ENCODE measurements around the gene ZNF485. TPM values are rescaled to one million over a fixed set of nuclear protein-coding genes. Genes with fewer than 3 reads are reported as not detected.
A peak's percentile ranks its signal among the peaks of the same experiment; 100 is the strongest.

ZNF485 gene
- total RNA-seq, 2 experiments from 2014 or later: 8.1 to 8.7 TPM

GRCh38 chr10:43647576-43647975, 41.3 kb downstream of the ZNF485 start:
- CTCF ChIA-PET: interaction anchor here (1.8 to 1.9 kb wide), 2 partner anchors 52 to 355 kb away, joined by 4 read pairs; no protein-coding TSS in a partner anchor
- peaks cover 53% of the 10 kb centered on the region for H3K36me3 Mint-ChIP-seq (ENCODE audit: low read depth)

GRCh38 chr10:43648095-43648397, 41.8 kb downstream of the ZNF485 start:
- Mint-ChIP-seq H3K36me3 (ENCODE audit: low read depth) (peaks cover 49% of the 10 kb centered on the region), H3K4me3 (peak overlapping the region; percentile 82), H3K4me1 (ENCODE audit: low read depth) (peaks cover 18% of the 10 kb centered on the region), H3K9me3 (peaks cover 34% of the 10 kb centered on the region), H3K27me3 (peaks cover 5% of the 10 kb centered on the region), H3K27ac (peak overlapping the region; percentile 92)
- no peak for DNase-seq
- intact Hi-C loops (cut with micrococcal nuclease): no loop called here
- ChIA-PET POLR2A (interaction anchor here (0.6 to 1.1 kb wide), 4 partner anchors 37 to 75 kb away, joined by 3 to 4 read pairs (median 4); no protein-coding TSS in a partner anchor), CTCF (interaction anchor here (0.8 to 1.9 kb wide), 3 partner anchors 36 to 355 kb away, joined by 3 to 4 read pairs (median 4); no protein-coding TSS in a partner anchor)
- peak; percentile 8 for ATAC-seq
- TF ChIP-seq CTCF (IDR thresholded peaks at IDR 0.05): no peak

More at GRCh38 chr10:43647576-43647975, 41.3 kb downstream of the ZNF485 start:
- H3K27me3 Mint-ChIP-seq: peaks cover 5% of the 10 kb centered on the region
- DNase-seq: no peak
- H3K27ac Mint-ChIP-seq: peak overlapping the region; percentile 92
- TF ChIP-seq CTCF (IDR thresholded peaks at IDR 0.05): no peak
- H3K4me3 Mint-ChIP-seq: peak overlapping the region; percentile 82
- intact Hi-C loops (cut with micrococcal nuclease): no loop called here
- no peak for ATAC-seq
- POLR2A ChIA-PET: interaction anchor here (0.6 to 1.1 kb wide), 6 partner anchors 37 to 80 kb away, joined by 3 to 4 read pairs (median 4); partner anchors contain the start of gene ZNF485
- H3K4me1 Mint-ChIP-seq (ENCODE audit: low read depth): peaks cover 18% of the 10 kb centered on the region
- H3K9me3 Mint-ChIP-seq: peaks cover 37% of the 10 kb centered on the region

GRCh38 chr10:43648398-43649184, 42.4 kb downstream of the ZNF485 start, which contains the start of gene ZNF32:
TSS of gene ZNF32 (minus strand) at chr10:43648881. CDS start at chr10:43646133, 2,748 bp downstream.
- peaks cover 44% of the 10 kb centered on the region for H3K36me3 Mint-ChIP-seq (ENCODE audit: low read depth)
- peaks cover 29% of the 10 kb centered on the region for H3K9me3 Mint-ChIP-seq
- intact Hi-C loops (cut with micrococcal nuclease): no loop called here
- POLR2A ChIA-PET: interaction anchor here (0.6 to 1.1 kb wide), 5 partner anchors 38 to 75 kb away, joined by 3 to 4 read pairs (median 3); no protein-coding TSS in a partner anchor
- TF ChIP-seq CTCF (IDR thresholded peaks at IDR 0.05): no peak
- H3K27ac Mint-ChIP-seq: peak within 1 kb of the TSS; percentile 92
- peaks cover 18% of the 10 kb centered on the region for H3K4me1 Mint-ChIP-seq (ENCODE audit: low read depth)
- ATAC-seq: peak; percentile 98
- DNase-seq: peak; percentile 86
- CTCF ChIA-PET: interaction anchor here (0.8 to 1.9 kb wide), 3 partner anchors 36 to 356 kb away, joined by 3 to 4 read pairs (median 4); no protein-coding TSS in a partner anchor
- peaks cover 5% of the 10 kb centered on the region for H3K27me3 Mint-ChIP-seq
- H3K4me3 Mint-ChIP-seq: peak within 1 kb of the TSS; percentile 82

GRCh38 chr10:43649185-43649523, 42.9 kb downstream of the ZNF485 start:
- Mint-ChIP-seq H3K4me1 (ENCODE audit: low read depth) (peaks cover 18% of the 10 kb centered on the region), H3K27me3 (peaks cover 5% of the 10 kb centered on the region), H3K9me3 (peaks cover 27% of the 10 kb centered on the region), H3K36me3 (ENCODE audit: low read depth) (peaks cover 38% of the 10 kb centered on the region), H3K27ac (peak overlapping the region; percentile 79), H3K4me3 (peak overlapping the region; percentile 82)
- CTCF ChIA-PET: interaction anchor here (1.8 kb wide), 1 partner anchor 356 kb away, joined by 4 read pairs; no protein-coding TSS in a partner anchor
- no peak for DNase-seq
- peak; percentile 2 for ATAC-seq
- POLR2A ChIA-PET: interaction anchor here (0.6 kb wide), 1 partner anchor 41 kb away, joined by 3 read pairs; no protein-coding TSS in a partner anchor
- intact Hi-C loops (cut with micrococcal nuclease): no loop called here
- TF ChIP-seq CTCF (IDR thresholded peaks at IDR 0.05): no peak

GRCh38 chr10:43653746-43654145, 47.5 kb downstream of the ZNF485 start:
- H3K4me3 Mint-ChIP-seq: no peak overlapping the region
- H3K27ac Mint-ChIP-seq: no peak overlapping the region
- POLR2A ChIA-PET: no interaction called here

More at GRCh38 chr10:43653746-43654145, 47.5 kb downstream of the ZNF485 start:
- H3K27me3 Mint-ChIP-seq: peaks cover 5% of the 10 kb centered on the region
- H3K4me1 Mint-ChIP-seq (ENCODE audit: low read depth): peaks cover 7% of the 10 kb centered on the region
- H3K9me3 Mint-ChIP-seq: no peaks in the 10 kb centered on the region
- H3K36me3 Mint-ChIP-seq (ENCODE audit: low read depth): peaks cover 3% of the 10 kb centered on the region
- DNase-seq: no peak
- intact Hi-C loops (cut with micrococcal nuclease): no loop called here
- ATAC-seq: no peak
- no peak for TF ChIP-seq CTCF (IDR thresholded peaks at IDR 0.05)
- CTCF ChIA-PET: interaction anchor here (1.0 kb wide), 1 partner anchor 9 kb away, joined by 3 read pairs; no protein-coding TSS in a partner anchor

Measured in activated CD8-positive, alpha-beta T cell treated with anti-CD3 and anti-CD28 coated beads for 36 hours (primary cell).